C4-2B (cell line): ENCODE measurements around the gene NEB.

Experiments used
- H3K27ac ChIP-seq: fragments of 450-650 bp; 2 replicates; pipeline ENCODE4 v1.5.1; 2017
- CTCF ChIP-seq: fragments of 450-650 bp; conservative IDR thresholded peaks from 2 replicates; pipeline ENCODE4 v1.5.1; 2017; ENCODE audit warnings: mild to moderate bottlenecking
- ZFX ChIP-seq: fragments of 450-650 bp; IDR thresholded peaks from 2 replicates; pipeline ENCODE4 v1.6.1; 2017

The NEB gene

GRCh38 chr2:151620761-151621160, 113.5 kb downstream of the NEB start:
- TF ChIP-seq ZFX, result no peak
- no peak for TF ChIP-seq CTCF
- no peak overlapping the region for H3K27ac ChIP-seq

- no peak overlapping the region for H3K27ac ChIP-seq
- no peak for TF ChIP-seq ZFX
- TF ChIP-seq CTCF, result no peak
Measured at GRCh38 chr2:151619337-151619989, 114.8 kb downstream of the NEB start.

GRCh38 chr2:151616760-151617339, 117.4 kb downstream of the NEB start:
- no peak overlapping the region for H3K27ac ChIP-seq
- TF ChIP-seq ZFX (no peak), CTCF (0 out of 2 replicates have a peak, but pooled peaks have one; percentile 6)

- H3K27ac ChIP-seq, result no peak overlapping the region
- TF ChIP-seq CTCF, result peak; percentile 12
- TF ChIP-seq ZFX, result no peak
Measured at GRCh38 chr2:151614606-151615306, 119.5 kb downstream of the NEB start.

GRCh38 chr2:151614159-151614558, 120.1 kb downstream of the NEB start:
- no peak overlapping the region for H3K27ac ChIP-seq

GRCh38 chr2:151611351-151611750, 122.9 kb downstream of the NEB start:
- TF ChIP-seq CTCF, result no peak
- no peak for TF ChIP-seq ZFX
- no peak overlapping the region for H3K27ac ChIP-seq

More at GRCh38 chr2:151614159-151614558, 120.1 kb downstream of the NEB start:
- TF ChIP-seq ZFX (no peak), CTCF (no peak)

GRCh38 chr2:151610310-151610709, 124.0 kb downstream of the NEB start:
- no peak overlapping the region for H3K27ac ChIP-seq
- no peak for TF ChIP-seq CTCF
- TF ChIP-seq ZFX, result no peak
